Activated CD4-positive, alpha-beta T cell treated with anti-CD3 and anti-CD28 coated beads for 36 hours (primary cell): ENCODE measurements around the gene GNAI3. TPM values are rescaled to one million over a fixed set of nuclear protein-coding genes. Genes with fewer than 3 reads are reported as not detected.

Experiments
- ATAC-seq: fragments of 200-7000 bp; cut with Tn5 transposase; one replicate; pipeline ENCODE4 v1.10.0; 2021; ENCODE audit warnings: mild to moderate bottlenecking, moderate library complexity
- CTCF ChIA-PET: fragments of 350-600 bp; sonication (Branson Sonifier 250); formaldehyde crosslinking; loops from one replicate; lab custom pipeline; 2021; ENCODE audit warnings: antibody characterized with exemption; lab: Charles Lee
- POLR2A ChIA-PET: fragments of 350-600 bp; sonication (Branson Sonifier 250); formaldehyde crosslinking; loops from one replicate; lab custom pipeline; 2021; ENCODE audit warnings: antibody characterized with exemption, inconsistent platforms; lab: Charles Lee
- DNase-seq: peaks from one replicate; pipeline ENCODE4 v3.0.0-alpha.2; 2020
- H3K27ac Mint-ChIP-seq: one replicate; pipeline ENCODE4 v1.8.0; 2021; ENCODE audit warnings: mixed read lengths
- H3K27me3 Mint-ChIP-seq: one replicate; pipeline ENCODE4 v1.8.0; 2021; ENCODE audit warnings: mixed read lengths
- H3K36me3 Mint-ChIP-seq: one replicate; pipeline ENCODE4 v1.8.0; 2021; ENCODE audit warnings: low read depth, mixed read lengths
- H3K4me1 Mint-ChIP-seq: one replicate; pipeline ENCODE4 v1.8.0; 2021; ENCODE audit warnings: mixed read lengths
- H3K4me3 Mint-ChIP-seq: one replicate; pipeline ENCODE4 v1.8.0; 2021; ENCODE audit warnings: mild to moderate bottlenecking, moderate library complexity, mixed read lengths
- H3K9me3 Mint-ChIP-seq: one replicate; pipeline ENCODE4 v1.8.0; 2021; ENCODE audit warnings: low read depth, mixed read lengths
- intact Hi-C, 2 experiments: fragments of 100-400 bp; cut with DNase I in 1 of 2; cut with micrococcal nuclease in 1 of 2; formaldehyde crosslinking; loops; one replicate each; pipeline versions ENCODE4 v1.14.2 to v1.15.1; 2022 to 2024; cut with DNase I, micrococcal nuclease
- total RNA-seq, 2 experiments: library from RNA; stranded (reverse); gene quantifications; one replicate each; pipeline ENCODE4 v1.2.3, GENCODE V29; 2021

Gene GNAI3
- total RNA-seq, 2 experiments from 2014 or later = 7.1 to 9.6 TPM

DNA sequence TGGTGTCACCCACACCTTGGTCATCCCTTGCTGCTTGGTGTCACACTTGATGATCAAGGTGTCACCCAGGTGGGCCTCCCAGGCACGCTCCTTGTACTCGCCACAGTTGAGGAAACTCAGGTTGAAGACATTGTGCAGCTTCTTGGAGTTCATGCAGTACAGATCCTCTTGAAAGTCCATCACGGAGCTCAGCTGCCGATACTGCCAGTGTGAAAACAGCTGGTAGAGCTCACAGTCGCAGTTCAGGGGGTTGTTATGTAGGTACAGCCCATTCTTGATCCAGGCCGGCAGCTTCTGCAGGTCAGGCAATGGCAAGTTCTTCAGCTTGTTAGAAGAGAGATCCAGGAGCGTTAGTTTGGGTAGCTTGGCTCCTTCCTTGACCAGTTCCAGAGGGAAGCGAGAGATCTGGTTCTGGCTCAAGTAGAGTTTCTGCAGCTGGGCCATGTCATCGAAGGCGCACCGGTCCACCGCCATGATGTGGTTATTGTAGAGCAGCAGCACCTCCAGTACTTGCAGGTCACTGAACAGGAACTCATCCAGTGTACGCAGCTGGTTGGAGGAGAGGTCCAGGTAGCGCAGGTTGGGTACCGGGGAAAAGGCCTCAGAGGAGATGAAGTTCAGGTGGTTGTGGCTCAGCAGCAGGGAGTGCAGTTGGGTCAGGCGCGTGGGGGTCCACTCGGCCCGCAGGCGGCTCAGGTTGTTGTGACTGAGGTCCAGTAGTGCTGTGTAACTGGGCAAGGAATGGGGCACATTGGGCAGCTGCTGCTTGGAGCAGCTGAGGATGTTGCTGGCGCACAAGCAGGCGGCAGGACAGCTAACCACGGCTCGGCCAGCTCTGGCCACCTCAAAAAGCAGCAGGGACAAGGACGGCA is 40.2 kb upstream of the GNAI3 start:
- Mint-ChIP-seq H3K9me3 (no peaks in the 10 kb centered on the region), H3K4me1 (peaks cover 69% of the 10 kb centered on the region), H3K36me3 (peaks cover 14% of the 10 kb centered on the region), H3K27me3 (no peaks in the 10 kb centered on the region), H3K27ac (peak overlapping the region; percentile 59), H3K4me3 (peak overlapping the region; percentile 77)
- ChIA-PET CTCF (interaction anchor here (0.5 to 26.9 kb wide), 9 partner anchors 2 to 458 kb away, joined by 3 to 864 read pairs (median 4); partner anchors contain the start of genes AMIGO1, ATXN7L2, CYB561D1 and GPR61), POLR2A (interaction anchor here (0.9 to 1.6 kb wide), 2 partner anchors 10 to 11 kb away, joined by 3 to 5 read pairs; no protein-coding TSS in a partner anchor)
- intact Hi-C loops = loop anchor here in 1 of 2 experiments (5.0 kb wide), 1 partner anchor 546 kb away; the partner anchor contains the start of gene CLCC1
- DNase-seq (no peak), ATAC-seq (no peak)

DNA sequence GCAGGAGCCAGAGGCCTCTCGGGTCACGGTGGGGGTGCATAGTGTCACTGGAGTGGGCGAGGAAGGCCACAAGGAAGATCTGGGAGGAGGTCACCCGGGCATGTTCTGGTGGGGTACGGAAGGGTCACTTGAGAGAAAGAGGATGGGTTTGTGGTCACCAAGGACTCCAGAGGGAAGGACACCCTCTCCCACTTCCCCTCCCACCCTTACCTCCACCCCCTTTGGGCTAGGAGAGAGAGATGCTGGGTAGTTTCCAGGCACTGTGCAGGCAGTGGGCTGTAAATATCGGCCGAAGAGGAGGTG is 39.6 kb upstream of the GNAI3 start:
- Mint-ChIP-seq H3K4me1 (peaks cover 64% of the 10 kb centered on the region), H3K27ac (peak overlapping the region; percentile 59)
- intact Hi-C loops = loop anchor here in 1 of 2 experiments (1.0 to 5.0 kb wide), 3 partner anchors 15 to 547 kb away; partner anchors contain the start of genes ATXN7L2, CLCC1 and CYB561D1

DNA sequence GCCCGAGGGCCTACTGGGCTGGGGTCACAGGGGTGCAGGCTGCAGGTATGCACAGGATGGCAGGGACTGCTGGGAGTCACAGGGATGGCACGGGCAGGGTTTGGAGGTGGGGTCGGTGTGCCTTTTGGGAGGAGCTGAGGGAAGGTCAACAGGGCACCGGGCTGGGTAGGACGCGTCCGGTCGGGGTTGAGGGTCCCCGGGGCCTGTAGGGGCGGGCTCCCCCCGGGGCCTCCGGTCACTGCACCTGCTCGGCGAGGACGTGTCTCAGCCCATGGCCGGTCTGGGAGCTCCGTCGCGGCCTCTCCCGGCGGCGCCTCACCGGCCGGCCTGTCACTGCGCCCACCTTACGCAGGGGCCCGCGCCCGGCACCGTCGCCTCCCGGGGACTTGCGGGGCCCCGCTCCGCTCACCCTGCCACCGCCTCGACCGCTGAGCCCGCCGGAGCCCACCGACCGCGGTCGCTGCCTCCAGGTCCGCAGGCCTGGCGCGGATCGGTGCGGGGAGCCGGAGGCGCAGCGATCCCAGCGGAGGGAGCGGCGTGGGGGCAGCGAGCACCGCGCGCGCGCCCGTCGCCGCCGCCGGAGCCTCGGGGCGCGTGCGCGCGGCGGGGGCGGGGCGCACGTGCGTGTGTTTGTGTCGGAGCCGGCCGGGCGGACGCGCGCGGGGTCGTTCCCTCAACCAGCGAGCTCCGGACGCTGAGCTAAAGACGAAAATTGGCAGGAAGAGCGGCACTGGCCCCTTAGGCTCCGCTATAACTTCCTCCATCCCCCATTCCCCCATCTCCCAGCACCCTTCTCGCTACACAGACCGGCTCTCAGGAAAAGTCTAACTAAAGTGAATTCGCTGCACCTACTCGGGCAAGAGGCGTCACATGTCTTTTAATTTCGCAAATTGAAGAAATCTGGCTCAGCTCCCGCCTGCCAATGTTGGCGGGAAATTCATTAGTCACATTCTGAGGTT is 39.0 kb upstream of the GNAI3 start, which contains the start of gene AMIGO1:
AMIGO1 (minus strand) TSS at position 552 of the 959 bp plus-strand sequence. CDS start 815 bp downstream, outside the sequence.
- peak; percentile 73 for DNase-seq
- H3K27me3 Mint-ChIP-seq = no peaks in the 10 kb centered on the region
- peak; percentile 56 for ATAC-seq
- peak within 1 kb of the TSS; percentile 76 for H3K27ac Mint-ChIP-seq
- CTCF ChIA-PET = interaction anchor here (0.6 to 26.9 kb wide), 9 partner anchors 10 to 475 kb away, joined by 3 to 864 read pairs (median 3); partner anchors contain the start of genes AHCYL1, ATXN7L2, CYB561D1 and GPR61
- POLR2A ChIA-PET = interaction anchor here (0.8 to 1.6 kb wide), 3 partner anchors 11 to 111 kb away, joined by 3 to 5 read pairs (median 3); no protein-coding TSS in a partner anchor
- peaks cover 59% of the 10 kb centered on the region for H3K4me1 Mint-ChIP-seq
- H3K4me3 Mint-ChIP-seq = peak within 1 kb of the TSS; percentile 77
- H3K36me3 Mint-ChIP-seq = peaks cover 14% of the 10 kb centered on the region
- intact Hi-C loops = loop anchor here in 1 of 2 experiments (1.0 to 5.0 kb wide), 3 partner anchors 15 to 547 kb away; partner anchors contain the start of genes ATXN7L2, CLCC1 and CYB561D1
- no peaks in the 10 kb centered on the region for H3K9me3 Mint-ChIP-seq

More for the DNA sequence above, 39.6 kb upstream of the GNAI3 start:
- H3K4me3 Mint-ChIP-seq = peak overlapping the region; percentile 77
- H3K9me3 Mint-ChIP-seq = no peaks in the 10 kb centered on the region
- DNase-seq (no peak), ATAC-seq (no peak)
- no peaks in the 10 kb centered on the region for H3K27me3 Mint-ChIP-seq
- ChIA-PET CTCF (interaction anchor here (0.6 to 26.9 kb wide), 6 partner anchors 2 to 263 kb away, joined by 3 to 864 read pairs (median 179); partner anchors contain the start of genes AMIGO1, CYB561D1 and GPR61), POLR2A (interaction anchor here (0.9 to 1.6 kb wide), 2 partner anchors 11 to 12 kb away, joined by 3 to 5 read pairs; no protein-coding TSS in a partner anchor)
- peaks cover 14% of the 10 kb centered on the region for H3K36me3 Mint-ChIP-seq

DNA sequence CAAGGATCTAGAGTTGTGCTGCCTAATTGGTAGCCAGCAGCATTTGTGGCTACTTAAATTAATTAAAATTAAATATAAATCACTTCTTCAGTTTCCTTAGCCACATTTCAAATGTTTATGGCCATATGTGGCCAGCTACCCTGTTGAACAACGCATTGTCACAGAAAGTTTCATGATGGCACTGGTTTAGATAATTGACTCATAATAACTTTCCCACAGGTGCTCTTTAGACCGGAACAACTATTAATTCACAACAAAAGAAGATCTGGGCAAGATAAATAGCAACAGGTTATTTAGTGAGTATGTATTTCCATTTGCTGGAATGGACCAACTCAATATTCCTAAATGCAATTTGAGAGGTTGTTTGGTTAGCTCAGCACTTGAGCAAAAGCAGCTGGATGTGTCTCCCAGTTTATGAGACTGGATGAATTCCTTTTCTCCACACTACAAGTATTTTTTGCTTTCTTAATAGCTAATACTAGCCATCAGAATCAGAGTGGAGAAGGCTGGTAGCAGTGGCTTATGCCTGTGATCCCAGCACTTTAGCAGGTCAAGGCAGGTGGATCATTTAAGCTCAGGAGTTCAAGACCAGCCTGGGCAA is 35.2 kb upstream of the GNAI3 start:
- no peaks in the 10 kb centered on the region for H3K27me3 Mint-ChIP-seq
- H3K9me3 Mint-ChIP-seq = no peaks in the 10 kb centered on the region
- H3K4me1 Mint-ChIP-seq = peaks cover 29% of the 10 kb centered on the region
- CTCF ChIA-PET = interaction anchor here (0.8 to 26.9 kb wide), 4 partner anchors 14 to 413 kb away, joined by 3 to 864 read pairs (median 178); partner anchors contain the start of genes CYB561D1 and GPR61
- no peak overlapping the region for H3K4me3 Mint-ChIP-seq
- H3K27ac Mint-ChIP-seq = no peak overlapping the region
- ATAC-seq = no peak
- no peak for DNase-seq
- peaks cover 5% of the 10 kb centered on the region for H3K36me3 Mint-ChIP-seq
- intact Hi-C loops = no loop called here
- POLR2A ChIA-PET = no interaction called here

DNA sequence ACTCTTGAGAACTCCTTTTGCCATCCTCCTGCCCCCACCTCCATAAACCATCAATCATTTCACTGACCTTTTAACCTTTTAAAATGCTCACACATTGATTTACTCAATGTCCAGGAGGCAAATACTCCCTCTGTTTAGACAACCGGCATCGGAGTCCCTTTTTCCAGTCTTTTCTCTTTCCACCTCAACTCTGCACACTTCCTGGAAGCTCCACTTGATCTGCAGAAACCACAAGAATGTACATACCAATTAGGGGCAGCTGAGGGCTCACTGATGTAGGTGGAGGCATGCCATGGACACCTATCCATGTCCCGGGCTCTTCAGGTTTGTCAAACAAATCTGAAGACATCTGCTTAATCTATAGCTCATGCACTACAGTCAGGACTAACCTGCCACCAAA is 33.6 kb upstream of the GNAI3 start:
- Mint-ChIP-seq H3K9me3 (no peaks in the 10 kb centered on the region), H3K27ac (no peak overlapping the region), H3K27me3 (no peaks in the 10 kb centered on the region), H3K4me3 (no peak overlapping the region), H3K4me1 (peaks cover 17% of the 10 kb centered on the region), H3K36me3 (no peaks in the 10 kb centered on the region)
- ChIA-PET POLR2A (no interaction called here), CTCF (interaction anchor here (0.5 to 21.0 kb wide), 7 partner anchors 10 to 71 kb away, joined by 3 to 354 read pairs (median 5); partner anchors contain the start of genes ATXN7L2 and CYB561D1)
- intact Hi-C loops = no loop called here
- ATAC-seq (no peak), DNase-seq (no peak)

DNA sequence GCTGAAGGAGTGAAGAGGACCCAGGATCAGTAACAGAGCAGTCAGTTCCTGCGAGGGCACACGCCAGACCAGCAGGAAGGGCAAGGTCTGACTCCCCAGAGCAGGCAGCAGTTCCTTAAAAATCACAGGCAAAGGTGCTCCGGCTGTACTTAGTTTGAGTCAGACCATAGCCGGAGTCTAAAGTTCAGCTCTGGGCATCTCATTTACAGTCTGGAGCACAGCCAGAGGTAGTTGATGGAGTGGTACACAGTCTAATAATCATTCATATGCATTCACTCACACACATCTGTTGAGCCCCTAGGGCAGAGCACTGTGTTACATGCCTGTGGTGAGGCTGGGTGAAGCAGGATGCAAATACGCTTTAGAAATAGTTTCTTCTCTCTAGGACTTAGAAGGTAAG is 31.5 kb upstream of the GNAI3 start:
- ChIA-PET POLR2A (interaction anchor here (0.6 kb wide), 2 partner anchors 14 to 243 kb away, joined by 3 read pairs; no protein-coding TSS in a partner anchor), CTCF (interaction anchor here (1.0 to 21.0 kb wide), 3 partner anchors 9 to 18 kb away, joined by 3 to 354 read pairs (median 29); partner anchors contain the start of gene CYB561D1)
- no peak overlapping the region for H3K4me3 Mint-ChIP-seq
- H3K36me3 Mint-ChIP-seq = no peaks in the 10 kb centered on the region
- no peaks in the 10 kb centered on the region for H3K27me3 Mint-ChIP-seq
- no peaks in the 10 kb centered on the region for H3K9me3 Mint-ChIP-seq
- intact Hi-C loops = no loop called here
- DNase-seq (no peak), ATAC-seq (no peak)
- no peak overlapping the region for H3K27ac Mint-ChIP-seq
- H3K4me1 Mint-ChIP-seq = no peaks in the 10 kb centered on the region

DNA sequence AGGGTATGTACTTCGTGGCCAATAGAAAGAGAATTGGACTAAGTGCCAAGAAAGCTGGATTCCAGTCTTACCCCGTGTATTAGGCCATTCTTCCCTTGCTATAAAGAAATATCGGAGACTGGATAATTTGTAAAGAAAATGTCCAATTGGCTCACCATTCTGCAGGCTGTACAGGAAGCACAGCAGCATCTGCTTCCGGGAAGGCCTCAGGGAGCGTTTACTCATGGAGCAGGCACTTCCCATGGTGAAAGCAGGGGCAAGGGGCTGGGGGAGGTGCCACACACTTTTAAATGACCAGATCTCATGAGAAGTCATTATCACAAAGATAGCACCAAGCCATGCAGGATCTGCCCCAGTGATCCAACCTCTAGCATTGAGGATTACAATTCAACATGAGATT is 31.1 kb upstream of the GNAI3 start:
- Mint-ChIP-seq H3K4me1 (no peaks in the 10 kb centered on the region), H3K9me3 (no peaks in the 10 kb centered on the region), H3K4me3 (no peak overlapping the region), H3K36me3 (no peaks in the 10 kb centered on the region), H3K27me3 (no peaks in the 10 kb centered on the region), H3K27ac (no peak overlapping the region)
- CTCF ChIA-PET = interaction anchor here (0.8 to 21.0 kb wide), 3 partner anchors 13 to 18 kb away, joined by 3 to 354 read pairs (median 24); partner anchors contain the start of gene CYB561D1
- intact Hi-C loops = no loop called here
- ATAC-seq (no peak), DNase-seq (no peak)
- POLR2A ChIA-PET = no interaction called here

GRCh38 chr1:109521002-109521951 is 27.1 kb upstream of the GNAI3 start:
- DNase-seq = no peak
- ATAC-seq = no peak
- CTCF ChIA-PET = interaction anchor here (0.5 to 21.9 kb wide), 6 partner anchors 9 to 61 kb away, joined by 3 to 864 read pairs (median 6); partner anchors contain the start of genes AMIGO1 and CYB561D1
- H3K36me3 Mint-ChIP-seq = no peaks in the 10 kb centered on the region
- H3K4me1 Mint-ChIP-seq = no peaks in the 10 kb centered on the region
- no peaks in the 10 kb centered on the region for H3K9me3 Mint-ChIP-seq
- no peaks in the 10 kb centered on the region for H3K27me3 Mint-ChIP-seq
- POLR2A ChIA-PET = no interaction called here
- H3K27ac Mint-ChIP-seq = no peak overlapping the region
- H3K4me3 Mint-ChIP-seq = no peak overlapping the region
- intact Hi-C loops = no loop called here

GRCh38 chr1:109522026-109522425 is 26.4 kb upstream of the GNAI3 start:
- intact Hi-C loops = no loop called here
- ChIA-PET CTCF (interaction anchor here (0.9 to 21.9 kb wide), 3 partner anchors 8 to 21 kb away, joined by 4 to 864 read pairs (median 7); partner anchors contain the start of genes AMIGO1 and CYB561D1), POLR2A (no interaction called here)
- Mint-ChIP-seq H3K4me3 (no peak overlapping the region), H3K27me3 (no peaks in the 10 kb centered on the region), H3K9me3 (no peaks in the 10 kb centered on the region), H3K36me3 (no peaks in the 10 kb centered on the region), H3K4me1 (no peaks in the 10 kb centered on the region), H3K27ac (no peak overlapping the region)
- ATAC-seq = no peak
- DNase-seq = no peak
